SU-DHL-6 (cell line): ENCODE results near the gene HOXB3.

Experiments
- H2AFZ ChIP-seq: fragments of 200-600 bp; sonication (generic); 2 replicates; pipeline ENCODE4 v1.6.1; 2014; ENCODE audit warnings: low read depth, mild to moderate bottlenecking, moderate library complexity, mixed read lengths, antibody characterized with exemption, low read length; ENCODE audit not compliant: severe bottlenecking
- H3F3A ChIP-seq: fragments of 200-600 bp; shearing (Covaris generic); 2 replicates; pipeline ENCODE4 v1.6.0; 2016; ENCODE audit warnings: antibody characterized with exemption, mild to moderate bottlenecking; ENCODE audit not compliant: insufficient read depth
- H3K27ac ChIP-seq: fragments of 200-600 bp; sonication (generic); 2 replicates; pipeline ENCODE4 v1.5.1; 2016; ENCODE audit warnings: low read depth, mild to moderate bottlenecking, low read length, moderate library complexity, mixed read lengths
- H3K27me3 ChIP-seq: fragments of 200-600 bp; sonication (generic), shearing (Covaris generic); 2 replicates; pipeline ENCODE4 v1.6.0; 2014; ENCODE audit warnings: mild to moderate bottlenecking, low read length
- H3K36me3 ChIP-seq: fragments of 200-600 bp; sonication (generic); 2 replicates; pipeline ENCODE4 v1.6.1; 2014; ENCODE audit warnings: mild to moderate bottlenecking, low read length, mixed read lengths
- H3K4me2 ChIP-seq: fragments of 300-600, 200-600 bp; shearing (Covaris generic), sonication (generic); 2 replicates; pipeline ENCODE4 v1.6.0; 2014; ENCODE audit warnings: low read length, low read depth, mild to moderate bottlenecking; ENCODE audit not compliant: poor library complexity, severe bottlenecking
- H3K4me3 ChIP-seq: fragments of 200-600 bp; sonication (generic); 2 replicates; pipeline ENCODE4 v1.5.1; 2014; ENCODE audit warnings: antibody characterized with exemption, low read length, mild to moderate bottlenecking, mixed read lengths; ENCODE audit not compliant: insufficient read depth, poor library complexity, severe bottlenecking
- H3K79me2 ChIP-seq: fragments of 200-600 bp; sonication (generic); 2 replicates; pipeline ENCODE4 v1.6.1; 2014; ENCODE audit warnings: mild to moderate bottlenecking, low read length, moderate library complexity; ENCODE audit not compliant: insufficient read depth
- H3K9ac ChIP-seq: fragments of 200-600 bp; sonication (generic); 2 replicates; pipeline ENCODE4 v1.7.0; 2014; ENCODE audit warnings: mild to moderate bottlenecking, low read length
- H3K9me2 ChIP-seq: fragments of 200-600 bp; sonication (generic); replicated peaks from 2 replicates; pipeline ENCODE4 v1.6.1; 2014; ENCODE audit warnings: low read length; ENCODE audit not compliant: insufficient read depth
- H3K9me3 ChIP-seq: fragments of 200-600 bp; sonication (generic); 2 replicates; pipeline ENCODE4 v1.6.1; 2014; ENCODE audit warnings: low read length, mixed read lengths; ENCODE audit not compliant: insufficient read depth
- H4K20me1 ChIP-seq: fragments of 200-600 bp; sonication (generic); 2 replicates; pipeline ENCODE4 v1.6.1; 2014; ENCODE audit warnings: low read depth, mild to moderate bottlenecking, antibody characterized with exemption, low read length, moderate library complexity, mixed read lengths
- EZH2phosphoT487 ChIP-seq: fragments of 200-600 bp; sonication (generic), shearing (Covaris generic); conservative IDR thresholded peaks from 2 replicates; pipeline ENCODE4 v1.6.1; 2018; ENCODE audit warnings: mild to moderate bottlenecking, antibody characterized with exemption, low read length, moderate library complexity, mixed read lengths
- TF ChIP-seq, protein P1 (sequence below): fragments of 200-600 bp; sonication (generic); IDR thresholded peaks from one replicate; pipeline ENCODE4 v1.5.1; 2017; ENCODE audit warnings: antibody characterized with exemption, mild to moderate bottlenecking, low read length, moderate library complexity; ENCODE audit not compliant: insufficient read depth, poor library complexity, severe bottlenecking

HOXB3 gene

DNA sequence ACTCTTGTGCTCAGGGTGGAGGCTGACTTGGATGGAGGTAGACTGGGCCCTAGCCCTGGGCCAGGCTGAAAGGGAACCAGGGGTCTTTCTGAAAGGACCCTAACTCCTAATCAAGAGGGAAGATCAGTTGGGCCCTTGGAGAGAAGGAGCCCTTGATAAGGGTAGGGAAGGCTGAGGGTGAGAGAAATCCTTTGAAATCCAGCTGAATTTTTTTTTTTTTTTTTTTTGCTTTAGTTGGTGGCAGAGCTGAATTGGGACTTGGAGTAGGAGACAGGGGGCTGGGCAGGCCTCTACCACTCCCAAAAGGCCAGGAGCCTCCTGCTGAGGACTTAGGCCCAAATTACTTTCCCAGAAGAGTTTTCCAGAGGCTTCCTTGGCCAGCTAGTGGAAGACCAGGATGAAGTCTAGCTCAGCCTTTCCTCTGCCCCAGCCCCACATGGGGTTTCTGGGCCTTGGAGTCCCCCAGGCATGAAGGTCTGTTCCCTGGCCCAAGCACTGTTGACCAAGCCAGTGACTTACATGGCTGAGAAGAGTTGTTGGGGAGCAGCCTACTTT is 643 bp upstream of the HOXB3 start:
- Histone ChIP-seq H3K9me2 (no peaks in the 10 kb centered on the region), H3K4me2 (no peak overlapping the region), H2AFZ (no peak overlapping the region), H3K4me3 (no peak overlapping the region), H3K9ac (no peak overlapping the region), H4K20me1 (no peaks in the 10 kb centered on the region), H3K9me3 (no peaks in the 10 kb centered on the region), H3K79me2 (no peaks in the 10 kb centered on the region), H3F3A (no peaks in the 10 kb centered on the region), H3K27me3 (no peaks in the 10 kb centered on the region), H3K27ac (no peak overlapping the region), H3K36me3 (no peaks in the 10 kb centered on the region)
- TF ChIP-seq, protein P1, sequence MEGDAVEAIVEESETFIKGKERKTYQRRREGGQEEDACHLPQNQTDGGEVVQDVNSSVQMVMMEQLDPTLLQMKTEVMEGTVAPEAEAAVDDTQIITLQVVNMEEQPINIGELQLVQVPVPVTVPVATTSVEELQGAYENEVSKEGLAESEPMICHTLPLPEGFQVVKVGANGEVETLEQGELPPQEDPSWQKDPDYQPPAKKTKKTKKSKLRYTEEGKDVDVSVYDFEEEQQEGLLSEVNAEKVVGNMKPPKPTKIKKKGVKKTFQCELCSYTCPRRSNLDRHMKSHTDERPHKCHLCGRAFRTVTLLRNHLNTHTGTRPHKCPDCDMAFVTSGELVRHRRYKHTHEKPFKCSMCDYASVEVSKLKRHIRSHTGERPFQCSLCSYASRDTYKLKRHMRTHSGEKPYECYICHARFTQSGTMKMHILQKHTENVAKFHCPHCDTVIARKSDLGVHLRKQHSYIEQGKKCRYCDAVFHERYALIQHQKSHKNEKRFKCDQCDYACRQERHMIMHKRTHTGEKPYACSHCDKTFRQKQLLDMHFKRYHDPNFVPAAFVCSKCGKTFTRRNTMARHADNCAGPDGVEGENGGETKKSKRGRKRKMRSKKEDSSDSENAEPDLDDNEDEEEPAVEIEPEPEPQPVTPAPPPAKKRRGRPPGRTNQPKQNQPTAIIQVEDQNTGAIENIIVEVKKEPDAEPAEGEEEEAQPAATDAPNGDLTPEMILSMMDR = no peak
- no peak for TF ChIP-seq EZH2phosphoT487

DNA sequence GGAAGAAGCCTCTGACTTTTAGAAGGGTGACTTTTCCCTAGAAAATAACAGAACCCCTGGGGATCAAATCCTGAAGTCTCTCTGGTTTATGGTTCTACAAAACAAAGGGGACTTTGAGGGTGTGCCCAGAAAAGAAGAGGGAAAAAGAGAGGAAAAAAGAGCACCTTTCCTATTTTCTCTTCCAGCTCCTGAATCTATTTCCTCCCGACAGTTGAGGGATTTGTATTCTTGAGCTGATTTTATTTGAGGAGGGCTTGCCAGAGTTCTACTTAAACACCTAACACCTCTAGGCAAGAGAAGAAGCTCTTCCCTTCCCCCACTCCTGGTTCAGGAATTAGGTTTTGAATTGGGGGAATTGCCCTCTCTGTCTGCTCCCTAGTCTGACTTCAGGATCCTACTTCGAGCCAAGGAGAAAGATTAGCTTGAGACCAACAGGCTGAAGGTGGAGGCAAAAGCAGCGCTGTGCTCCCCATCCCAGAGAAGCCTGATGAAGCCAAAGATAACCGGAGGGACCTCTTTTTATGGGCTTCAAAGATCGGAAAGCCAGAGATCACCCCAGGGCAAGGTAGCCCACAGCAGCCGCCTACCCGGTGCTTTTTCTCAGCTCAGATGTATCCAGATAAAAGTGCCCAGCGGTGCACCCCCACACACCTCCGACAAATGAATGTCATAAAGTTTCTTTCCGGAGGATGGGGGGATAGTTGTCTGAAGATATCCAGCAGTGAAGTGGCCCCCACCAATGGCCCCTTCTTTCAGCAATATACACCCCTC is 796 bp downstream of the HOXB3 start:
- H3K36me3 ChIP-seq = no peaks in the 10 kb centered on the region
- no peaks in the 10 kb centered on the region for H3F3A ChIP-seq
- H3K9me2 ChIP-seq = no peaks in the 10 kb centered on the region
- H3K4me2 ChIP-seq = no peak overlapping the region
- H3K79me2 ChIP-seq = no peaks in the 10 kb centered on the region
- H3K9me3 ChIP-seq = no peaks in the 10 kb centered on the region
- no peak overlapping the region for H3K27ac ChIP-seq
- H3K27me3 ChIP-seq = no peaks in the 10 kb centered on the region
- no peak overlapping the region for H2AFZ ChIP-seq
- H3K4me3 ChIP-seq = no peak overlapping the region
- no peak for TF ChIP-seq EZH2phosphoT487
- TF ChIP-seq, protein P1 = no peak
- no peak overlapping the region for H3K9ac ChIP-seq
- no peaks in the 10 kb centered on the region for H4K20me1 ChIP-seq

DNA sequence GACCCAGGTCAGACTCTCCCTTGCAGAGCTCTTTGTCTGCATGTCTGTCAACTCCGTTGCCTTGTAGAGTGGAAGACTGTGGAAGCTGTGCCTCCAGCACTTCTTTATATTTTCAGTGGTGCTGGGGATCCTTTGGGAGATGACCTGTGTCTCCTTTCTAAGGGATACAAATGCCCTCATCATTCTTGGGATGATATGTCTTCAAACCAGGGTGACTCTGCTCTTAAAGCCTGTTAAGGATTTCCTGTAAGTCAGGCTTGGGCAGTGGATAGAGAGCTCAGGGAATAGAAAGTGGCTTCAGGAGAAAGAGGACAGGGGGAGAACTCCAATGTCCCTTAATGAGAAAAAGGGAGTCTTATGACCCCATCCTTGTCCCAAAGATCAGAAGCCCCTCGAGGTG is 1.5 kb downstream of the HOXB3 start:
- TF ChIP-seq, protein P1 = no peak
- TF ChIP-seq EZH2phosphoT487 = no peak
- Histone ChIP-seq H4K20me1 (no peaks in the 10 kb centered on the region), H3K9me3 (no peaks in the 10 kb centered on the region), H3K4me3 (no peak overlapping the region), H3K9ac (no peak overlapping the region), H3K9me2 (no peaks in the 10 kb centered on the region), H2AFZ (no peak overlapping the region), H3K27ac (no peak overlapping the region), H3K27me3 (no peaks in the 10 kb centered on the region), H3K36me3 (no peaks in the 10 kb centered on the region), H3K79me2 (no peaks in the 10 kb centered on the region), H3K4me2 (no peak overlapping the region), H3F3A (no peaks in the 10 kb centered on the region)
